Stimulated activated CD8-positive, alpha-beta memory T cell treated with anti-CD3 and anti-CD28 coated beads, Interleukin-7, amount 100 ng/mL, for 1 hour (primary cell): Measurements from ENCODE around the gene GTF3C1.

ENCODE experiments used
- DNase-seq, 2 donors: peaks; one replicate each; pipeline ENCODE4 v3.0.0-alpha.2; 2020; ENCODE audit warnings: low read depth in 2 of 2

The GTF3C1 gene

DNA sequence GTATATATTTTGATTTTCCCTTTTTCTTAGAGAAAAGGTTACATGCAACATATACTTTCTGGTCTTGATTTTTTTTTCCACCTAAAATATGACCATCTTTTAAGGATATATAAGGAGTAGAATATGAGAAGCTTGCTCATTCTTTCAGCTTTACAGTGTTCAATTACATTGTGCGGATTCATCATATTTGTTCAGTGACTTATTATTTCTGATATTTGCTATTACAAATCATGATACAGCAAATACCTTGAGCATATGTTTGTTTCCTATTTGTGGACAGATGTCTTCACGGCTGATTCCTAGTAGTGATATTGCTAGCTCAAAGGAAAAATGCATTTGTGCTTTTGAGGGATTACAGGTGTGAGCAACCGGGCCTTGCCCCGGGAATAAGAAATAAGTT is 18.4 kb upstream of the GTF3C1 start:
- DNase-seq: no peak

DNA sequence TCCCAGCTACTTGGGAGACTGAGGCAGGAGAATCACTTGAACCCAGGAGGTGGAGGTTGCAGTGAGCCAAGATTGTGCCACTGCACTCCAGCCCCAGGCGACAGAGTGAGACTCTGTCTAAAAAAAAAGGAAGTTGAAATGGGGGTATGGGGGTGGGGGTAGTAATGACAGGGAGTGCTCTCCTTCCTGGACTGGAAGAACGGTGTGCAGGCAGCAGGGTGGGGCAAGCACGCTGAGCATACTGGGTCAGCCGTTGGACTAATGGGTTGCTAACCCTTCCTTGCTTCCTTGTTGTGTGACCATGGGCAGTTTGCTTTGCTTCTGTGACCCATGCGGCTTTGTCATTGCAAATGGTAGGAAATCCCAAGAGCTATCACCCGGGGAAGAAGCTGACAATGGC is 16.7 kb upstream of the GTF3C1 start:
- DNase-seq: no peak

DNA sequence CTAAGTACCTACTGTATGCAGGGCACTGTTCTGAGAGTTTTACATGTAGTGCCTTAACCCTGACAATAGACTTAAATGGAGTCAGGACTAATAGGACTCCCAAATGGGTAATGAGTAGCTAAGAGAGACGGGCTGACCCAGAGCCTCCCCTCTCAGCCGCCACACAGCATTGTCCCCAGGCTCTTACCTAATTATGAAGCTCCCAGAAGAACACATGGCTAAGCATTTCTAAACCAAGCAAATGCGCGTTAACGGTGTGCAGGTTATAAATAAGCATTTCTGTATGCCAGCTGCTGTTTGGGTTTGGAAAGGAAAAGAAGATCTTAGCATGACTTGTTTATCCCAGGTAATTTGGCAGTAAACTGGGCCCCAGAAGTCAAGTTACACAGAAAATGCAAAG is 14.5 kb upstream of the GTF3C1 start:
- no peak for DNase-seq

DNA sequence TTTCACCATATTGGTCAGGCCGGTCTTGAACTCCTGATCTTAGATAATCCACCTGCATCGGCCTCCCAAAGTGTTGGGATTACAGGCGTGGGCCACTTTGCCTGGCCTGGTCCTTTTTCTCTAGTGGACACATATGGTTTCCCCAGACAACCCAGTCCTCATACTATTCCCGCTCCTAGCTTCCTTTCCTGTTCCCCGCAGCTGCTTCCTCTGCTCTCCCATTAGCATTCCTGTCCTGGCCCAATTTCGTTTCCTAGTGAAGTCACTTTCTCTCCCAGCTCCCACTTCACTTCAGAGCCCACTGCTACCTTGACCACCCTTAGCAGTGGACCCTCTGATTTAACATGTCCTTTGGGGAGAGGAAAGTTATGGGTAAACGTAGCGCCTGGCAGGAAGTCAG is 11.5 kb upstream of the GTF3C1 start:
- no peak for DNase-seq

DNA sequence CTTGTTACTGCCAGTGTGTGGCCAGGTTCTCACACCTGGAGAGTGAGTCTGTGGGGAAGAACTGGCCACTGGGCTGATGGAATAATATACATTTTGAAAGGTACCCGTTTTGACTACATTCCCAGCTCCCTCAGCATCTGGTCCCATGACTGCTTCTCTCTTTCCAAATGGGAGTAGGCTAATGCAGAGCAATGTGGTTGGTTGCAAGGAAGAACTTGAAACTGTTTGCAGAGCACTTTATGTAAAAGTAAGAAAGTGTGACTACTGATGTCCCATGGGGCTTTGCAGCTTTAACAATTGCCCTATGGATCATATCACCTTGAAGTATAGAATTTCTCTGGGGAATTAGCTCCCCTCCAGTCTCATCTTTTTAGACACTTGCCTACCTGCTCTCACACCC is 9.2 kb upstream of the GTF3C1 start:
- no peak for DNase-seq

DNA sequence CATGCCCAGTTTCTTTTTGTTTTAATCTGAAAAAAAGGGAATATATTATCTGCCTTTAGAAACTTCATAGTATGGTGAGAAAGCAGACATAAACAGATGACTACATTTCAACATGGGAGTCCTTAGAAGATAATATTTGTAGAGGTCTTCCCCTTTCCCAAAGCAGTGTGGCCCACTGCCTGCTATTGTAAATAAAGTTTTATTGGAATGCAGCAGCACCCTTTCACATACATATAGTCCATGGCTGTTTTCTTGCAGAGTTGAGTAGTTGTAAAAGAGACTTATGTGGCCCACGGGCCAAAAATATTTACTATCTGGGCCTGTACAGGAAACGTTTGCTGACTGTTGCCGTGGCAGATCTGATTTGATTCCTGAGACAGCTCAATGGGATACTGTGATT is 8.7 kb upstream of the GTF3C1 start:
- no peak for DNase-seq

DNA sequence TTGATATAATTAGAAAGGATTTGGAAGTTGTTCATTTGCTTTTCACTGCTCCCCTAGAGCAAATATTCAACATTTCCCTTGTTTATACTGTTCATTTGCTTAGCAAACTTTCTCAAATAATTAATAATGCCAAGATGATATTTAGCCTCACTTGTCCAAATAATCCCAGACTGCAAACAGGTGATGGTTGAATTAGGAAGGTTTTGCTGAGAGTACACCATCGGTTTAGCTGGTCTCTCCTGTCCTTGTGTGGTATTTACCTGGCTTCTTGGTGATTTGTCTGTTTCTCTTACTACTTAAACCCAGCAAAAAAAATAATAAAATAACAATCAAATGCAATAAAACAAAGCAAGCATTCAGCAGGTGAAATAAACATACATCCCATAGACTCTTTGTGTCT is 6.8 kb upstream of the GTF3C1 start:
- no peak for DNase-seq

DNA sequence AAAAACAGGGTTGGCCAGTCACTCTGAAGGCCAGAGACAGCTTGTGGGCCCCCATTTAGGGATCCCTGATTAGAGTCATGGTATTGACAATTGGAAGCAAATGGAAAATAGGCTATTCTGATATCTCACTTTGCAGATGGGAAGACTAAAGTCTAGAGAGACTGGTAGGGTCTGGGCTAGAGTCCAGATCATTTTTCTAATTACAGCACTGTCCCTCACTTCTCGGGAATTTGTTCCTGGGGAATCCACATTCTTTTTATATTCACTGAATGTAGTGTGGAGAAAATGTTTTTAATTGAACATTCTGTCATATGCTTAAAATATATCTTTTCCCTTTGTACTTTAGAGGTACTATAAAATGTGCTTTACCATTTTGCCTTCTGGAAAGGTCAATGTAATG is 1.3 kb upstream of the GTF3C1 start:
- no peak for DNase-seq

DNA sequence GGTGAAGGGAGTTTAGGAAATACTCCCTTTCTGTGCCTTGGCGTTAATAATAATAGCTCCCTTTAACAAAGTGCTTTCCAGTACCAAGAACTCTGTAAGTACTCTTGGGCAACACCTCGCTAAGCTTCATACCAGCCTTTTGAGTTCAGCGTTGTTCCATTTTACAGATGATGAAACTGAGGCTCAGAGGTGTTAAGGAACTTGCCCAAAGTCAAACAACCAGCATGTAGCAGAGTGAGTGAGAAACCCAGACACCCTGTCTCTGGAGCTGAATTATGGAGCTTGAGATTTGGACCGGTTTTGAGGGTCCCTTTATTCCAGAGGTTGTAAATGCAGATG is 838 bp upstream of the GTF3C1 start:
- no peak for DNase-seq

DNA sequence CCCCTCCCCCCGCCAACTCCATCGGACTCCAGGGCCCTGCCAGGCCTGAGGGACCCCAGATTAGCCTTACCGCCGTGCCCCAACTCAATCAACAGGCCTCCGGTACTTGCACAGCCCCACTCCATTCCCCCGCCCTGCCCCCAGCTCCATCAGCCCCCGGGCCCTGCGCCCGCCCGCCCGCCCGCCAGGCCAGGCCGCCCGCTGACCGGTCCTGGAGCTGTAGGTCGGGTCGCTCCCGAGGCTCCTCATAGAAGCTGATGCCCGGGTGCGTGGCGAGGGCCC is 308 bp downstream of the GTF3C1 start:
- DNase-seq: no peak

DNA sequence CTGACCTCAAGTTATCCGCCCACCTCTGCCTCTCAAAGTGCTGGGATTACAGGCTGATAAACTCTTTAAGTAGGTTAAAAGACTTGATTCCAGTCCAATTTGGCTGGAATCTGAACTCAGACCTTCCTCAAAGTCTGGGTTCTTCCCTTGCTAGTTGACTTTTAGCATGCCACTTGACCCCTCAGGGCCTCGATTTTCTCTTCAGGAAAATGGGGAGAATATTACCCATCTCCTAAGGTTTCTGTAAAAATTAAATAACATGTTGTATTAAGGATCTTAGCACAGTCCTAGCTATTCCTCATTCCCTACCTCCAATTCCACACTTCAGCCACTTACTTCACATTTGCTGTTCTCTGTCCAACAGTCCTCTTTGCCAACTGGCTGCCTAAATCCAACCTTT is 1.9 kb downstream of the GTF3C1 start:
- DNase-seq: no peak

DNA sequence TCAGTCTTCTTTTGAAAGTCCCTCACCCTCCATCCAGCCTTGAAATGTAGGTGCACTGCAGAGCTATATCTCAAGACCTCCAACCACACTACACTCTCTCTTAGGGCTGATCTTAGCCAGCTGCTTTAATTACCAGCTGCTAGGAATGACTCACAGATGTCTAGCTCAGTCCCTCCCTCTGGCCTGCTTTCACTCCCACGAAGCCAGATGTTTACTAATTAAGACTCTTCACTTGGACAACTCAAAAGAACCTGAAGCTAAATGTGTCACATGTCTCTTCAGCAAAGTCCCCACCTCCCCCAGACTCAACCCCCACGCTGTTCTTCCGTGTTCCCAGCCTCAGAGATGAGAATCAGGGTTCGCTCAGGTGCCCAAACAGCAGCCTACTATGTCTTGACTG is 2.6 kb downstream of the GTF3C1 start:
- no peak for DNase-seq

DNA sequence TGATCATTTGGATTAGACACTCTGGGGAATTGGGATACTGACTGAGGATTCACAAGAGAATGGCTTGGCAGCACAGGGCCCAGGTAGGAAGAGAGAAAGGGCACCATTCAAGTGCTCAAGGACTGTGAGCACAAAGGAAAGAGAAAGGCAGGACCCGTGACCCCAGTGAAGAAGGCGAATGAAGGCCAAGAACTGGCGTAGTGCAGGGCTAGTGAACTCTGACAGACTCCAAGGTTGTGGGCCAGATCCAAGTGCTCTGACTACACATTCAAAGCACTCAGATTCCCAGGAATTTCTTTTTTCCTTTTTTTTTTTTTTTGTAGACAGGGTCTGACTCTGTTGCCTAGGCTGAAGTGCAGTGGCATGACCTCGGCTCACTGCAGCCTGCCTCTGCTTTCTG is 5.0 kb downstream of the GTF3C1 start:
- no peak for DNase-seq

DNA sequence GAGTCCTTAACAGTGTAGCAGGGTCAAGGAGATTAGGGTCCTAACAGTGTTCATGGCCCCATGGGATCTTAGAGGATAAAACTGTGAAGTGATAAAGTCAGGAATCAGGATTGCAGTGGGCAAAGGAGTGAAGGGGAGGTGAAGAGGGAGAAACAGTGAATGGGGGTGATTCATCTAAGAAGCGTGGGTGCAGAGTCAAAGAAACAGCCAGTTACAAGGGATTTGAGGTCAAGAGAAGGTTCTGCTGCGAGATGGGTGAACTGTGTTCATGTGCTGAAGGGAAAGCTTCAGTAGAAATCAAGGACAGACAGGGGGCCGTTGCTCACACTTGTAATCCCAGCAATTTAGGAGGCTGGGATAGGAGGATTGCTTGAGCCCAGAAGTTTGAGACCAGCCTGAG is 5.9 kb downstream of the GTF3C1 start:
- DNase-seq: no peak

DNA sequence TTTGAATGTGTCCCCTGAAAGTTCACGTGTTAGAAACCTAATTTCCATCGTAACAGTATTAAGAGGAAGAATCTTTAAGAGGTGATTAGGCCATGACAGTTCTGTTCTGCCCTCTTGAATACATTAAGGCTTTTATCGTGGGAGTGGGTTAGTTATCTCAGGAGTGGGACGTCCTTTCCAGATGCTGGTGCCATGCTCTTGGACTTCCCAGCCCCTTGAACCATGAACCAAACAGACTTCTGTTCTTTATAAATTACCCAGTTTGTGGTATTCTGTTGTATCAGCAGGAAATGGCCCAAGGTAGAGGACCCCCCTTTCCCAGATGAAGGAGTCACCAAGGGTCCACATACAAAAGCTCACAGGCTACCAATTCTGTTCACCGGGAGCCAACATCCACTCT is 10.1 kb downstream of the GTF3C1 start:
- DNase-seq: no peak

DNA sequence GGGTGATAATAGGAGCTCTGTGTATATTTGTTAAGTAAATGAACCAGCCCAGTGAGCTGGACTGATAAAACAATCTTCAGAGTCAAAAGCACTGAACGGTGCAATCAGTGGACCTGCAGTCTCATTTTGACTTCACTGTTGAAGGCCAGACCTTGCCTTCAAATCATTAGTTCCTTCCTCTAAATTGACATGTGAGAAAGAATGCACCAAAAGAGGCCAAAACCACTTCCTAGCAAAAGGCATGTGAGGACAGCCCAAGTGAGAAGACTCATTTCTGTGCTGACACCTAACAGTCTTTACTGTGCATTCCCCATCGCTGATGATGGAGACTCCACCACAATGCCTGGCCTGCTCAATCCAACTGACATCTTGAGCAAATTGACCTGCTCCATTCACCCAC is 10.6 kb downstream of the GTF3C1 start:
- no peak for DNase-seq

DNA sequence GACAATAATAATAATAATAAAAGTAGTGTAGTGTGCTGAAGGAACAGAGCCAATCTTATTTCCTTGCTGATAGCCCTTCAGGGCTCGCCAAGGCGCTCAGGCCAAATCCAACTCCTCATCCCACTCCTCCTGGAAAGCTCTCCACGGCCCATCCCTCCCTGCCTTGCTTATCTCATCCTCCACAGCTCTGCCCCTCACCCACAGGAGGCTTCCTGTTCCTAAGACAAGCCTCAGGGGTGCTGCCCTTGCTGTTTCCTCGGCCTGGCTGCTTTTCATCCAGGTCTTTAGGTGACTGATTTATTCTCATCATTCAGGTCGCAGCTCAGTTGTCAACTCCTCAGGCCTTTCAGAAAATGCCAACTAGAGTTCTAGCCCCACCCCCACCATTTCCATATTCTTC is 11.2 kb downstream of the GTF3C1 start:
- DNase-seq: no peak

DNA sequence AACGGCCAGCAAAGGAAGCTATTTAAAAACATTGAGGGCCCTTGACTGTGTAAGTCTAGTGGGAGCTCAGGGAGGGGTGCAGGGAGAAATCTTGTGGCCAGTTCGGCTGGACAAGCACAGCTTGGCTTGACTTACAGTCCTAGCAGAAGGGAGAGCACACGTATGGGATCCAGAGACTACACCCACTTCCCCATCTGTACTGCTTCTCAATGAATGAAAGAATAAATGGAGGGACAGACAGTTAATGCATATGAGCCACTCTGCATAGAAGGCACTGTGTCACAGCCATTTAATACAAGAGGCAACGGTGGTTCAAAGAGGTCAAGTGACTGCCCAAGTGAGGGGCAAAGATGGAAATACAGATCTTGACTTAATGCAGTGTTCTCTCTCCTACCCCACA is 15.5 kb downstream of the GTF3C1 start:
- DNase-seq: no peak

DNA sequence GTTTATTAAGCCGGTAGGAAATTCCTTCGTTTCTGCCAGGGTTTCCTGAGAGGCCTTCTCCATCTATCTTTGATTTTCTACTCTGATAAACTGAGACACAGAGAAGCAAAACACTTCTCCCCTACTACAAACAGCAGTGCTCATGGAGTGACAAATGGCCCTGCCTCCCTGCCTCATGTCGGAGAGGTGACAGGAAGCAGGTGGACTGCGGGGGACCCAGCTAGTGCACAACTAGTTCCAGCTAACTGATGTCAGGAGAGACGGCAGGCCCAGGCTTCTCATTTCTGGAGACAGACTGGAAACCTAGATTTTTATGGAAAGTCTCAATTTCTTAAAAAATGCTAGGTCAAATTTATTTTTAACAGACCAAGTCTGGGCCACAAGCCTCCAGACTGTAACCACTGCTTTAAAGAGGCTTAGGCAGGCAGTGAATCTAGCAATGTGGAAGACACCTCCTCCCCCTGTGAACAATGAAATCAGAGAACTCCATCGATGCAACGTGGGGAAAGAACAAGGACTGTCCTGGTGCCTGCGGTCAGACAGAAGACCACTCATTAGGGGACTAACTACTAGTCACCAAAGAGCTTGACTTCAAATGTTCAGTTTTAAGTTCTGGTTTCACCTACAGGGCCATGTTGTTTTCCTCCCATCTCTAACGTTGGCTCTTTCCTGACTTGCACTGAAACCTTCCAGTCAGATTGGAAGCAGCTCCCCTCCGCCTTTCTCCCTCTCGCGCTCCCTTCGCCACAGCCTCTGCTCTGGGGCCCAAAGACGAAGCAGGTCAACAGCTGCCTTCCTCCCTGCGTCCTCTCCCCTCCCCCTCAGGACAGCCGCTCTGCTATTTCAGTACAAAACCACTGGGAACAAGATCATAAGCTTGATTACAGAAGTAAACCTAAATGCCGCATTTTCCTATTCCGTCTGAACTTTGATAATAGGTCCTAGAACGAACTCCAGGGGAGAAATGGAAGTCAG is 17.6 kb downstream of the GTF3C1 start:
- DNase-seq: no peak

DNA sequence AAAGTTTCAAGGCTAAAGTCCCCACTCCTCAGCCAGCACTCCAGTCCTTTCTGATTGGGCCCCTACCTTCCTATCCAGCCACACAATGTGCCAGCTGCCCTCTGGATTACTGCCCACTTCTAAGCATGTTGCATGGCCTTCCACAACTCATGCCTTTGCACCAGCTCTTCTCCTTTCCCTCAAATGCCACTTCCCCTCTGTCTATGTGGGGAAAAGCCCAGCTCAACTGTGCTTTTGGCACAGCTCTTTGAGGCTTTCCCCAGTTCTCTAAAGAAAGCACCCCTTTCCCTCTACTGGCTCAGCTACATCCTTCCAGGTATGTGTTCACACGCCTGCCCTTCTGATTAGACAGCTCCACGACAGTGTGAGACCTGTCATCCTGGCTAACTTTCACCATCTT is 18.5 kb downstream of the GTF3C1 start:
- DNase-seq: no peak

DNA sequence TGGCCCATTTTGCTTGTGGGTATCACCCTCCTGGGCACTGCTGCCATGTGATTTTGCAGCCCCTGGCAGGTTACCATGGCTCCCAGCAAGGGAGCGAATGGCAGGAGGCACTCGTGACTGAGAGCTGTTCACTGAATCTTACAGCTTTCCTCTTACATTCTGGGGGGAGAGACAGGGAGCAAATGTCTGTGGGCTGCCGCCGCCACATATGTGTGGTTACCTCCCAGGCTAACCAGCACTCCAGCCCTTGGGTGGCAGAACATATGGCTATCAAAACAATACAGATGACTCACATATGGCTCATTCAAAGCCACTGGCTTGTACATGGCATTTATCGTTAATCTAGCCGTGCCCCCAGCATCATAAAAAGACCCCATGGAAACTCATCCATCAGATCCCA is 19.8 kb downstream of the GTF3C1 start:
- DNase-seq: no peak

DNA sequence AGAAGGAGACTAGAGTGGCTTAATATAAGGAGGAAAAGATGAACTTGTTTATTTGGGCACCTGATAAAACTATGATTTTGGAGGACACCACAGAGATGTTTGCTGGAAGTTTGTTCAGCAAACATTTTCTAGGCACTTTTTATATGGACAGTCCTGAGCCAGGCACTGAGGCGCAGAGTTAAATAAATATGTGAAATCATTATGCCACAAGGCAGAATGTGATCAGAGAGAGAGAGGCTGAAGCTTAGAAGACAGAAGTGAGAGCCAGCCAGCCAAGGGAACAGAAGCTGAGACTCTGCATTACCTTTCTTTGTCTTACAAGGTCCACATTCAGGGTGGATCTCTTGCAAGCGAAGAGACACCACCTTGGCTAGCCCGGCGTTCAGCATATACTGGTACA is 21.4 kb downstream of the GTF3C1 start:
- no peak for DNase-seq

DNA sequence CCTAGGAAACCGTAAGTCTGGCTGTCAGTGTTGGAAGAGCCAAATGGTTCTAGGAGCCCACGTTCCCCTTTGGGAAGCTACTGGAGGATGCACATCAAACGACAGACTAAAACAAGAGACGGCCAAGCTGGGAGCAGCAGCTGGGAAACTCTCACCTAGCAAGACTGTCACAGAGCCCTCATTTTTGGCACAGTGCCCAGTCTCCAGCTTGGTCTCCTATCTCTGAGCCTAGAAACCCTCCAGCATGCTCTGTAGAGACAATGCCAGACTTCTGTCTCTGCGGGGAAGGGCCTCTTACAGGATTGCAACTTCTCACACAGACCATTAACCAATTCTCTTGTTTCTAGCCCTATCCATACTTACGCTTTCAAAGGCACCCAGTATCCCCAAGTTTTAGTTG is 23.5 kb downstream of the GTF3C1 start:
- no peak for DNase-seq

DNA sequence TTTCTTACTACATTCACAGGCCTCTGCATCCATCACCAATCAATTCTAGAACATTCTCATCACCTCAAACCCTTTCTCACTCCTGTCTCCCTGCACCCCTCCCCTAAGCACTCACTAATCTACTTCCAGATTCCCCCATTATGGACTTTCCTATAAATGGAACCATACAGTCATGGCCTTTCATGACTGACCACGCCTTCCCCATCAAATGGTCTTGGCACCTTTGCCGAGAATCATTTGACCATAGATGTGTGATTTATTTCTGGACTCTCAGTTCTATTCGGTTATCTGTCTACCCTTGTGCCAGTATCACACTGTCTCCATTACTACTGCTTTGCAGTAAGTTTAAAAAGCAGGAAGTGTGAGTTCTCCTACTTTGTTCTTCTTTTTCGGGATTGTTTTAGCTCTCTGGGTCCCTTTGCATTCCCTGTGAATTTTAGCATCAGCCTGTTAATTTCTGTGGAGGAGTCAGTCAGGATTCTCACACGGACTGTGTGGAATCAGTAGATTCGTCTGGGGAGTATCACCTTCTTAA is 27.5 kb downstream of the GTF3C1 start:
- DNase-seq: no peak
